Measurements from ENCODE around the gene CA12.

The CA12 gene

DNA sequence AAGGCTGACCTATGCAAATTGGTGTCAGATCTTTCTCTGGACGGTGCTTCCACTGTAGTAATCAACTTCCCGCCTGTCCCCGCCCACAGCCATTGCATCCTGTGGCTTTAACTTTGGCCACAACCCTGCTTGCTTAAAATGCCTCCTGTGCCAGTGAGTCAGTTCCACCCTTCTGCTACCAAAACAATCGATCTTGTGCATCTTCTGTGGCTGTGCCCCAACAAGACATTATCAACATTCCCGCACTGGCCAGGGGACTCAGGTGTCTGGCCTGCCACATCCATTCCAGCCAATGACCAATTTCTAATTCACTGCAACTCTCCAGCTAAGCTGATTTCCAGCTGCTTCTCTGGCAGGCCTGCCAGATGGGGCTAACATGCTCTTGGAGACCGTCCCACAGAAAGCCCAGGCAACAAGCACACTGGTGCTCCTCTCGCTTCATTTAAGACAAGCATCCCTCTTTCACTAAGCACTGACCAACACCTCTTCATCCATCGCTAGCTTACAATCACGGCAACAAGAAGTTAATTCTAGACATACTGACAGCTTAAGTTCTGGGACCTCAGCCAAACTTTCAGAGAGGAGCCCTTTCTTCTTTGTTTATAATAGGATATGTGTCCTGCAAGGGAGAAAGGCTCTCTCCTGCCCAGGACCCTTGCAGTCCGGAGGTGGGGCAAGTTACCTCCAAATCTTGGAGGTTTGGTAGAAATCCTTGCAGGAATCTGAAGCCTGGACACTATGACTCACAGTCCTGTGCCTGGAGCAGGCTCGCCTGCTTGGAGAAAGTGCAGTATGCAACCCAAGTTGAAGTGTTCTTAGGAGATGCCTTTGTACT lies 6.7 kb downstream of the CA12 start:
- DNase-seq = peak; percentile 92

DNA sequence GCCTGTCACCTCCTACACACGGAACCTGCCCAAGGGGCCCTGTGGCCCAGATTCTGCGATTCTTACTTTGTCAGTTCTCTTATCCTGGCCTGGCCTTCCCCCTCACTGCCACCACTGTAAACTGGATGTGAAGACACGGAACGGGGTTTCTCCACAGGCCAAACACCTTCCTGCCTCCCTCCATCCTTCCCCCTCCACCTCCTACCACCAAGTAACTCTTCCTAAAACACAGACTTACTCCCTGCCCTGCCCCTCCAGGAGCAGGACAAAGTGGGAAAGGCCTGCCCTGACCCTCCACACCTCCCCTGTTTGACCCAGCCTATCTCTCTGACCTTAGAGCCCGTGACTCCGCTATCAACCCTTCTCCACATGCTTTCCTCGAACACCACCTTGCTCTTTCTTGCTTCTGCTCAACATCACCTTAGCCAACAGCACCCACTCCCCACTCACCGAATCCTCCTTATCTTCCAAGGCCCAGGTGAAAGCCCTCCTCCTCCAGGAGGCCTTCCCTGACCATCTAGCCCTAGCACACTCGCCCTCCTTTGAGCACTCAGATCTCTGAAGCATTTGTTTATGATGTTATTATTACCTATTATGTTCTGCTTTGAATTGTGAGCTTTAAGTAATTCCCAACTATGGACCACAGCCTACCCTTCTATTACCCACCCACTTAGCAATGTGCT lies 7.6 kb downstream of the CA12 start:
- no peak for DNase-seq

DNA sequence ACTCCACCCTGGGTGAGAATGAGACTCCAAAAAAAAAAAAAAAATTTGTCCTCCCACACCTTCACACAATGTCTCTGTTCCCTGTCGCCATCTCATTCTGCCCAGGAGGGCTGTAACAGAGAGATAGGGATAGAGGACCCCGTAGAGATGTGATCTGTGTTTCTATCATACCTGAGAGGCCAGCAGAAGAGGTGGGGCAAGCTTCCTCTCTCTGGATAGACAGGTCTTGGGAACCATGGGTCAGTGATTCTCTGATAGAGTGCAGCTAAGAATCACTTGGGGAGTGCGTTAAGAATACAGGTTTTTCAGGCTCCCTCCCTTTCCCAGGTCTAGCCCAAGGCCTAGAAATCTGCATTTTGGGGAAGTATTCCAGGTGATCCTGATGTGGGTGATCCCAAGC lies 8.3 kb downstream of the CA12 start:
- DNase-seq = no peak

DNA sequence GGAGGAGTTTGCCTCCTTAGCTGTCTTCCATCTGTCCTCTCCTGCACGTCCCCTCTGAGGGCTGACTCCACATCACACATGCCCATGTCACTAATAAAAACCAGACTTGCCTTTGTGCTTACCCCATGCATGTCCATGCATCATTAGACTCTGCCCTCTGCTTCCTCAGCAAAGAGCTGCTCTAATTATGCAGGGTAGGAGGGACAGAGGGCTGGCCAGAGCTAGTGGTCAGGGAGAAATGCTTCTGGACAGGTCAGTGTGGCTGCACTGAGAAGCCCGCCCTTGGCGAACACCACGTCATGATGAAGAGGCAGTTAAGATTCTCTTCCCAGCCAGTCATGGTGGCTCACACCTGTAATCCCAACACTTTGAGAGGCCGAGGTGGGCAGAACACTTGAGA lies 8.9 kb downstream of the CA12 start:
- no peak for DNase-seq

DNA sequence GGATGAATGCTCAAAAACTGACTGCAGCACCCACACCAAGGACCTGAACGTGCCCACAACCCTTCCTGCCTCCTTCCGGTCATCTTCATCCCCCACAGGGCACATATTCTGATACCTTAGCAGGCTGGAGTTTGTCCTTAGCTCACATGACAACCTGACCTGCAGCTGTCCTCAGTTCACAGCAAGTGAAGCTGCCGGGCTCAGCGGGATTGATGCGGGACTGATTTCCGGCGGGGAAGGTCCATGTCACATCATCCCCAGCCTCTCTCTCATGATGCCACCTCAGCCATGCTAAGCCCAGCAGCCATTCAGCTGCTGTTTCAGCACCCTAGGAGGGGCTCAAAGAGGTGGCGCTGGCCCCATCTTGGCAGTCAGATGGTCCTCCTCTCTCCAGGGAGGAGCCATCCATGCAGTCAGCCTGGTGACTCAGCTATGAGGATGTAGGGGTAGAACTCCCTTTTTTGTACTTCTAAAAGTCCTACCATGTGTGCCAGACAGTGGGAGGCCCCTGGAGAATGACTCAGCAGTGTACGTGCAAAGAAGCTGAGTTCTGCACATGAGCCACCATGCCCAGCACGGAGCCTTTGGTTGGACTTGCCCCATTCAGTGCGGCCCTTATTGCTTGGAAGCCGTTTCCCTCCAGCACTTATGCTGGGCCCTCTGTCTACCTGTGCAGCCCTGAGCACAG lies 9.5 kb downstream of the CA12 start:
- peak; percentile 96 for DNase-seq

DNA sequence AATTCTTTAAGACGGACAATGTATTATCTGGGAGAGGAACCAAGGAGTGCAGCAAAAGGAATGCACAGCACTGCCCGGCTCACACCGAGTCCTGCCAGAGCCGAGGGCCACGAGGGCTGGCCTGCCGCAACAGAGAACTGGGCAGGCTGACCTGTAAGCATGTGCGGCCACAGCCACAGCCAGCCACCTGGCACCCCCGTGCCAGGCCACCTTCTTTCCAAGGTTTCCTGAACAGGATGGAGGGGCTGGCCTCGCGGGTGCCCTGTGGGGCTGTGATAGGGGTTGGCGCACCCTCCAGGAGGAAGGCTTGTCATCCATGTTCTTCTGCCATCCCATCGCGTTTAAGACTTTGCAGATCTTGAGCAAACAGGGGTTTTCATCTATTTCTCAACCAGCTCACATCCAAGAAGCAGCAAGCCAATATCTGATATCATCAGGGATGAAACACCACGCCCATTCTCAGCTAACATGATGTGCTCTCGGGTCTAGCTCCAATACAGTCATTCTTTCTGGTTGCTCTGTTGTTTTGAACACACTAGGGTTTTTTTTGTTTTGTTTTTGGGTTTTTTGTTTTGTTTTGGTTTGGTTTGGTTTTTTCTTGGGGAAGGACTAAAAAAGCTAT lies 10.2 kb downstream of the CA12 start:
- DNase-seq = peak; percentile 94

DNA sequence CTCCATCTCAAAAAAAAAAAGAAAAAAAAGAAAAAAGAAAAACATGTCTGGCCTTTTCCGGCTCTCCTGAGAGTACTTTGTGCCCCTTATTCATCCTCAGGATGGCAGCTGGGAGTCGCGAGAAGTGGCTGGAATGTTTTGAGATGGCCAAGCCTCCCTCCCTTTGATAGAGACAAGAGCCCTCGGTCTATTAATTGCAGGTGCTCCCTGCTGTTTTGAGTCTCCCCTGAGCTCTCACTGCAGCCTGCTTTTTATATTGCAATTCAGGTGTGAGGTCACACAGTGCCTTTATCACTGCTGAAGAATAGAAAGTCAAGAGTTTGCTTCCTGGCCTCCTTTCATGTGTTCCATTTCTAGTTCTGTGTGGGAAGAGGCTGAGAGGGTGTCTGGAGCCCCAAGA lies 10.9 kb downstream of the CA12 start:
- no peak for DNase-seq

DNA sequence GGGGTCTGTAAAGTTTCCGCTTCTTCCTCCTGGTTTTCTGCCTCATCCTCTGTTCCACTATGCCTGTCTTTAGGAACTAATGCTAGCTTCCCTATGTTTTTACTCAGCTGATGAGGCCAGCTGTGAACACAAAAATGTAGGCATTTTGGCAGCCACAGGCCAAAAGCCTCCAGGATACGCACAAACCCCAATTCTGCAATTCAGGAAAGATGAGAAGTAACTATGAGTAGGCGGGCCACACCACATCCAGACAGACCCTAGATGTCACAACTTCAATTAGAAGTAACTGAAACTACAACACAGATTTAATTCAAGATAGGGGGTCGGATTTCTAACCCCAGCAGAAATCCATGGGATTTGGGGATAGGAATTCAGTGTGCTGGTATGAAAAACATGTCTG lies 11.9 kb downstream of the CA12 start:
- peak; percentile 84 for DNase-seq

DNA sequence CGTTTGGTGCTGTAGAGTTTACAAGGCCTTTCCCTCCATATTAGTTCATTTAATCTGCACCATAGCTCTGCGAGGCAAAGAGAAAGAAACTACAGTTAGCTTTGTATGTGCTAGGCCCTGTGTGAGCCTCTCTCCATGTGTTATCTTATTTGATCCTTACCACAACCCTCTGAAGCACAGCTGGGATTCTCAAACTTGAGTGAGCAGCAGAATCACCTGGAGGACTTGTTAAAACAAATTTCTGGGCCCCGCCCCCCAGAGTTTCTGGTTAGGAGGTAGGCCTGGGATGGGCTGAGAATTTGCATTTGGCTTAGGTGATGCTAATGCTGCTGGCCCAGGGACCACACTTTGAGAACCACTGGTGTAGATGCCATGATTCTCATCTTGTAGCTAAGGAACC lies 12.3 kb downstream of the CA12 start:
- DNase-seq = no peak

DNA sequence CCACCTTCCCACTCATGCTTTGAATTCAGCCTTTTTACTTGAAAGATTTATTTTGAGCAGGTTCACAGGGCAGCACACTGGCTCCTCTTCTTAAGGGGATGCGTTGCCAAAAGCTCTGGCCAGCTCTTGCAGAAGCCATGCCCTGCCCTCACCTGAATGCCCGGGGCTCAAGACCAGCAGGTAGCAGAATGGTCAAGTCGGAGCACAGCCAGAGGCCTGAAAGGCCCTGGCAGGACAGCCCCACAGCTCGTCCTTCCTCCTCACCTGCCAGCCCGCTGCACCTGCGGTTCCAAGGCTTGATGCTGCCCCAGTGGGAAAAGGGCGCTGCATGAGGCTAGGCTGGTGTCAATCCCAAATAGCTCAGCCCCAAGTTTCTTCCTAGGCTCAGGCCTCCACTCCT lies 13.1 kb downstream of the CA12 start:
- no peak for DNase-seq

DNA sequence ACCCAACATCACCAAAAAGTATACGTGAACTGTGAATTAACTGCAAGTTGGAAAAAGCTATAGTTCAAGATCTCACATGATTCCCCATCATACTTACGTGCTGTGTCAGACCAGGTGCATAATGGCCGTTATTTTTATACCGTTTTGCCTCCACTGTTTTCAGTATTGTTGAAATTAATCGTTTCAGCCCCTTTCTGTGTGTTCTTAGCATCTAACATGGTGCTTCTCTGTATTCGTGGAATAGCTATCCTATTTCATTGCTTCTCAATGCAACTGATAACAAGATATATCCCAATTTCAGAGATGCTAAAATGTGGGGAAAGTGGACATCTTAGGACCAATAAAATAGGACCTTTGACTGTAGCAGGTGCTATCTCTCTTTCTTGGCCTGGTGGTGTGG lies 13.7 kb downstream of the CA12 start:
- DNase-seq = no peak

DNA sequence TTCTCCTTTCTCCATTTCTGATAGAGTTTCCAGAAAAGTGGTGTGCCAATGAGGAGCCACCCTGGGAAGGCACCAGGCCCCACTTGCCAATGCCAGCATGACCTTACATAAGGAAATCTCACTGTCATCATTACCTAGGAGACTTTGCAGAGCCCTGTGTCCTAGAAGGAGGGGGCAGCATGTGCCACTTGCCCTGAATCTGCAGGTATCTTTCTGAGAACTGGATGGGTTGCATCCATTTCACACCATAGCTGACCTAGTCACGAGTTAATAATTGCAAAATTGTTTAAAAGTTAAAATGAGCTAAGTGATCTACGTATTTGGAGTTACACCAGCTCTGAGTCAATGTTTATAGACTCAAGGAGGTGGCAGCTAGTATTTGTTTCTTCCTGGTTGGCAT lies 14.3 kb downstream of the CA12 start:
- DNase-seq = no peak

DNA sequence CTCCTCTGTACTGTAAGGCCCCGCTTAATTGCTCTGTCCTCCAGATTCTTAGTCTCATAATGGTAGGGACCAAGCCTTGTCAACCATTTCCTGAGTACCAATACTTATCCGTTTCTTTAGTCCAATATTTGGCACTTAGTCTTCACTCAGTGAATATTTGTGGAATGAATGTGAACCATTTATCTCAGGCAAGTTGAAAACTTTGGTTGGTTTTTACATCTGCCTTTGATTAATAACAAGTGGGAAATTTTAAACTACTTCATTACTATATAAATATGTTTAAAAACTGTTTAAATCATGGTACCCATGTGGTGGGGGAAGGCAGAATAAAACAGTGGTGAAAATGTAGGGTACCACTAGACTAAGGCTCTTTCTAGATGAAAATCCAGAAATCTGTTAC lies 15.2 kb downstream of the CA12 start:
- DNase-seq = no peak

DNA sequence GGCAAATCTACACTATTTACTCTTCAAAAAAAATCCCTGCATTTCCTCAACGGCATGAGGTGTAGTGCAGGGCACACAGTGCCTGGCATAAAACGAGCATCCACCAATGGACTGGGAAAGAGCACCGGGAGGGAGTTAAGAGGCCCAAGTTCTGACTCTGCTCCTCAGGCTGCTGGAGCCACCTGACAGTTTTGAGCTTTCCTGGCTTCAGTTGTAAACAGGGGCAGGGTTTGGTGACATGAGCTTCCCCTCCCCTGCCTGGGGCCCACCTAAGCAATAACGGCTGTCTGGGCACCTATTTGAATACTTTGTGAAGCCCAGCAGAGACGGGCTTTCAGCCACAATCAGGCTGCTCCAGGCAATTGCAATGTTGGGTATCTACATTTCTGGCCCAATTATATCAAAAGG lies 16.4 kb downstream of the CA12 start:
- DNase-seq = no peak

DNA sequence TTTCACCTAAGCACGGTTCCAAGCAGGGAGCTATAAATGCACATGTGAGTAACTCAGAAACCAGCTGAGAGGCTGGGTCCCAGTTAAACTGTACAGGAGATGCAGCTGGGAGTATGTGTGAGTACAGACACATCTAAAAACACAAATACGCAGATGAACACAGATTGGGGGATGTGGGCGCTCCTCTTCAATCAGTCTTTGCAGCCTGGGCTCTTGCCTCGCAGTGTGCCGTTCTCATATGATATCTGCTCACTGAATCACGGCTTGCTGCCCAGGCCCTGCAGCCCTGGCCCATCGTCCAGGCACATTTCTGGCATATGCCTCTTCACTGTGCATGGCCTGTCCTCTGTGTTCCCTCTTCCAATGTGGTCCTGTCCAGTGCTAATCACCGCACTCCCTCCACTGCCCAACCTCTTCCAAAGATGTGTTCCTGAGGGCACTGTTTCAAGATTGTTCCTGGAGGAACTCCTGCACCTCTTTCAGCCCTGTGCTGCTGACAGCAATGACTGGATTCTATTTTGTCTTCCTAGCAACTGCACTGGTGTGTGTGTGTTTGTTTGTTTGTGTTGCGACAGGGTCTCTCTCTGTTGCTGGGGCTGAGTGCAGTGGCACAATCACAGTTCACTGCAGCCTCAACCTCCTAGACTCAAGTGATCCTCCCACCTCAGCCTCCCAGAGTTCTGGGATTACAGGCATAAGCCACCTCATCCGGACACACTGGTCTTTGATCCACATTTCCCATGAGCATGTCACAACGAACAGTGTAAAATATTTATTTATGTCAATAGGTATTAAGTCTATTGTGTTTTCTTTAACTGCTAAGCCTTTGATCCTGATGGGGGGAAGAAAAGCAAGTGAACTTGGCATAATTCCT lies 17.0 kb downstream of the CA12 start:
- DNase-seq = no peak

DNA sequence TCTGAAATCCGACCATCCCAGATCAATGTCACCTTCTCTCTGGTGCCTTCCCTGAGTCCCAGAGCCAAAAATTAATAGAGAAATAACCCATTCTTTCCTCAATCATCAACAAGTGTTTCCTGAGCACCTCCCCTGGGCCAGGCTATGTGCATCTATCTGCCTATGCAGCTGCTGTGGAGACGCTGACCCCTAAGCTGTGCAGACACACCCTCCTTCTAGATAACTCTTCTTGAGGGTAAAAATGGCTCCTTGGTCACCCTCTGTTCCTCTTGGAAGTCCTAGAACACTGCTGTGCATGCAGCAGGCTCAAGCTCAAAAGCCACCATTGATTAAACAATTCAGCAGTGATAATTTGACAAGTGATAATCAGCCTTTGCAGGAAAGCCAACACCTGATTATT lies 18.4 kb downstream of the CA12 start:
- DNase-seq = no peak

DNA sequence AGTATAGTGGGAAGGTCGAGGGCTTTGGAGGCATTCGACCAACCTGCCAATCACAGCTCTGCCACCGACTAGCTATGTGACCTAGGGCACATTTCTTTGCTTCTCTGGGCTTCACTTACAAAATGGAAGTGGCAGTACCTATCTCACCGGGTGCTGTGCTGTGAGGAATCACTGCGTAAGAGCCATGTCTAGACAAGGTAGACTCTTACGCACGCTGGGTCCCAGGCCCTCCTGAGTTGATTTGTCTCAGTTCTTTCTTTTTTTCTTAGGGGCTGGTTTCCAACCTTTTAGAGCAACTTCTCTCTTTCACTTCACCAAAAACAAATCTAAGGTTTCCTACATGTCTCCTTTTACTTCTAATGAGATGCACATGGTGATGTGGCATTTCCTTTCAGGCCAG lies 18.8 kb downstream of the CA12 start:
- DNase-seq = no peak

DNA sequence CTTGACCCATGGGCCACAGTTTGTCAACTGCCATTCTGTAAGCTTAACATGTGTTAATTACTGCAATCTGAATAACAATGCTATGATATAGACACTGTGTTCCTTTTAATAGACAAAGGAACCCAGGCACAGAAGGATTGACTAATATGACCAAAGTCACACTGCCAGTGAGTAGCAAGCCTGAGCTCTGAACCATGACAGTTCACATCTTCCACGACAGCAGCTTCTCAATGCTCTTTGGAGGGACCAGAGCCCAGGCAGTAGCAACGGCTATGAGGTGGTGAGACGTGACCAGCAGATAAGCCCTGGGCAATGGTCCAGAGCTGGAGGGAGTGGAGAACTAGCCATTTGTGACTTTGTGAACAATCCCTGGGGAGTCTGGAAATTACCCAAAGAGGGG lies 19.4 kb downstream of the CA12 start:
- no peak for DNase-seq

DNA sequence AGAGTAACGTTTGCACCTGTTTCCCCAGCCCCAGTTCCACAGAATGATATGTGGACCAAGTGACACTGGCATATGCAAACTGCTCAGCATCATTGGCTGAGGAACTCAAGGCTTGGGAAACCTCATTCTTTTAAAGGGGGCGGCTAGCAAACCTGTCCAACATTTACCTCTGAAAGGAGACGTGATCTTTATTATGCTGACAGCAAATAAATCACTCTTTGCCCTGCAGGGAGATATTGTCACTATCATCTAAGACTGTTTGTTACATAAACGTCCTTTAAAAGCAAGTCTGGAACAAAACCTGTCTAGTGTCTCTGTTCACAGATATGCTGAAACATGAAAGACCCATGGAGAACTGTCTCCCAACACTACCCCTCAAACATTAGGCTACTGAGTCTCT lies 21.5 kb downstream of the CA12 start:
- no peak for DNase-seq

DNA sequence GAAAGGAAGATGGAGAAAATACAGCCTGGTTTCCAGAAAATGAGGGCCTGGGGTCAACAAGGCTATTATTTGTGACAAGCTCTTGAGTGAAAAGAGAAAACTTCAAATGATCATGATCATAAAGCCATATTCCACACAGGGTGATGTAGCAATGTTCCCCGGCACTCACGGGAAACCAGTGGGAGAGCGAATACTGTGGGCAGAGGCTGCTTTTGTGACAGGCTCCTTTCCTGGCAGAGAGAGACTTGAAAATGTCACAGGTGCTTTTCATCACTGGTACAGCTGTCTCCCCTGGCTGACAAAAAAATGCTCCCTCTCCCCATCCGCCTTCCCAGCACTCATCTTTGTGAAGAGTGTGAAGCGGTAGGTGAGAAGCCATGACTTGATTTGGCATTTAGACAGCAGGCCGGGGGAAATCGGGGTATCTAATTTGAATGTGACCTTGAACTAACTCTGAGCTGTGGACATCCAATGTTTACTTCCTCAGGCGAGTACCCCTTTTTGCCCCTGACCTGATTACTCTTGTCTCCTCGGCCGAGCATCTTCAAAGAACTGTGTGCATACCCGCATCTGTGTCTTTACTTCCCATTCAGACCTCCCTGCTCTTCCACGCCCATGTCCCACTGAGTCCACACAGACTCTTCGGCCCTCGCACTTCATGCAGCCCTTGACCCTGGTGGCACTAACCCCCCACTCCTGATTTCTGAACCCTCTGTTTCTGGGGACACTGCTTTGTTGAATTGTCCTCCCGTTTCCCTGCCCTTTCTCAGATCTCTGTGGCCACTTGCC lies 23.2 kb downstream of the CA12 start:
- DNase-seq = no peak

DNA sequence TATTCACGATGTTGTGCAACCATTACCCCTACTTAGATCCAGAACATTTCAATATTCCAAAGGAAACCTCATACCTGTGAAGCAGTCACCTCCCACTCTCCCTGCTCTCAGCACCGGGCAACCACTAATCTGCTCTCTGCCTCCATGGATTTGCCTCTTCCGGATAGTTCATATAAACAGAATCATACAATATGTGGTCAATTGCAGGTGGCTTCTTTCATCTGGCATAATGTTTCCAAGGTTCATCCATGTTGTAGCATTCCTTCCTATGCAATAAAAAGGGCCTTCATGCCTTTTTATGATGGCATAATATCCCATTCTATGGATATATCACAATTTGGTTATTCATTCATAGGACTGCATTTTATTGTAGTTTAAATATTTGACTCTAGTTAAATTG lies 23.9 kb downstream of the CA12 start:
- DNase-seq = no peak

DNA sequence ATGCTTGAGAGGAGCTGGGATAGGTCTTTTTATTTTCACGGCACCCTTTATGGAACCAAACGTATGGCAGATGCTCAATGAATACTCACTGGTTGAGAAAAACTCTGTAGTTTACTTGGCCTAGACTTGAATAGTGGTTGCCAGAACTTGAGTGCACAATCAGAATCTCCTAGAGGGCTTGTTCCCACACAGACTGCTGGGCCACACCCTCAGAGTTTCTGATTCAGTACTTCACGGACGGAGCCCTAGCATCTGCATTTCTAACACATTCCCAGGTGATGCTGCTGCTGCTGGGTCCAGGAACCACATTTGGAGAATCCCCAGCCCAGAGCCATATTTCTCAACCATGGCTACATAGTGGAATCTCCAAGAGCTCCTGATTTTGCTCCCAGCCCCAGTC lies 24.6 kb downstream of the CA12 start:
- no peak for DNase-seq
